NB4 (cell line): ENCODE results near the gene TFAM.

ENCODE experiments used
- DNase-seq: peaks from one replicate; pipeline ENCODE4 v3.0.0; 2010; ENCODE audit warnings: low read depth
- H3K4me3 ChIP-seq: one replicate; pipeline ENCODE4 v1.5.1; 2011; ENCODE audit warnings: mild to moderate bottlenecking, low read depth, low read length, moderate library complexity
- CTCF ChIP-seq: IDR thresholded peaks from one replicate; pipeline ENCODE4 v1.5.1; 2012; ENCODE audit warnings: low read depth, low read length
- MAX ChIP-seq: IDR thresholded peaks from 2 replicates; pipeline ENCODE4 v1.6.1; 2011; ENCODE audit warnings: low read depth, low read length
- MYC ChIP-seq: IDR thresholded peaks from 2 replicates; pipeline ENCODE4 v1.6.1; 2011; ENCODE audit warnings: low read depth, low read length
- POLR2A ChIP-seq: IDR thresholded peaks from 2 replicates; pipeline ENCODE4 v1.6.1; 2011; ENCODE audit warnings: mild to moderate bottlenecking; ENCODE audit not compliant: insufficient read length; ENCODE audit errors: extremely low read depth

Gene TFAM

GRCh38 chr10:58431903-58432302, 46.7 kb downstream of the TFAM start:
- TF ChIP-seq POLR2A (no peak), CTCF (no peak), MYC (no peak), MAX (no peak)
- H3K4me3 ChIP-seq, result no peak overlapping the region
- DNase-seq, result no peak

GRCh38 chr10:58433066-58433465, 47.9 kb downstream of the TFAM start:
- no peak for TF ChIP-seq POLR2A
- no peak for TF ChIP-seq MAX
- TF ChIP-seq CTCF, result no peak
- no peak for TF ChIP-seq MYC
- DNase-seq, result no peak
- no peak overlapping the region for H3K4me3 ChIP-seq

- no peak for DNase-seq
- no peak for TF ChIP-seq MAX
- no peak for TF ChIP-seq MYC
- TF ChIP-seq CTCF, result no peak
- no peak for TF ChIP-seq POLR2A
- H3K4me3 ChIP-seq, result no peak overlapping the region
These were observed 48.4 kb downstream of the TFAM start for GRCh38 chr10:58433571-58433970.

- peak; percentile 27 for DNase-seq
- TF ChIP-seq MYC (no peak), CTCF (no peak), POLR2A (no peak), MAX (no peak)
- H3K4me3 ChIP-seq, result no peak overlapping the region
These were observed 50.2 kb downstream of the TFAM start for GRCh38 chr10:58435297-58435985.

- peak; percentile 5 for DNase-seq
- TF ChIP-seq MAX, result no peak
- TF ChIP-seq CTCF, result no peak
- TF ChIP-seq POLR2A, result no peak
- no peak for TF ChIP-seq MYC
- H3K4me3 ChIP-seq, result no peak overlapping the region
These were observed 50.9 kb downstream of the TFAM start for GRCh38 chr10:58436071-58436470.

- TF ChIP-seq MYC, result no peak
- no peak for TF ChIP-seq POLR2A
- no peak for TF ChIP-seq CTCF
- TF ChIP-seq MAX, result no peak
- no peak for DNase-seq
- no peak overlapping the region for H3K4me3 ChIP-seq
These were observed 53.2 kb downstream of the TFAM start for GRCh38 chr10:58438340-58438871.
